ENCODE measurements around the gene CFAP299.

Gene CFAP299

GRCh38 chr4:80694171-80694570 lies 358.6 kb downstream of the CFAP299 start:
- no peak for DNase-seq (ENCODE audit: insufficient read length, low spot score)
- FAIRE-seq = no peak
- no peak for TF ChIP-seq TAF1 (IDR thresholded peaks at IDR 0.05; ENCODE audit: low read depth, low read length)
- TF ChIP-seq POLR2AphosphoS5 (IDR thresholded peaks at IDR 0.05; ENCODE audit: low read depth, low read length) = no peak
- TF ChIP-seq SPI1 (IDR thresholded peaks at IDR 0.05; ENCODE audit: low read depth, low read length) = no peak
- no peak for TF ChIP-seq PAX5 (IDR thresholded peaks at IDR 0.05; ENCODE audit: insufficient read depth, low read length, severe bottlenecking)
- no peak for TF ChIP-seq POU2F2 (IDR thresholded peaks at IDR 0.05; ENCODE audit: low read depth, low read length)
- no peak for TF ChIP-seq POLR2A (IDR thresholded peaks at IDR 0.05; ENCODE audit: low read depth, low read length)

- no peak for DNase-seq (ENCODE audit: insufficient read length, low spot score)
- FAIRE-seq = no peak
- TF ChIP-seq PAX5 (IDR thresholded peaks at IDR 0.05; ENCODE audit: insufficient read depth, low read length, severe bottlenecking) = no peak
- TF ChIP-seq POU2F2 (IDR thresholded peaks at IDR 0.05; ENCODE audit: low read depth, low read length) = no peak
Measured at GRCh38 chr4:80705311-80705710, 369.8 kb downstream of the CFAP299 start.

GRCh38 chr4:80709082-80709869 lies 373.7 kb downstream of the CFAP299 start:
- no peak for TF ChIP-seq SPI1 (IDR thresholded peaks at IDR 0.05; ENCODE audit: low read depth, low read length)
- DNase-seq (ENCODE audit: insufficient read length, low spot score) (no peak), FAIRE-seq (no peak)

- FAIRE-seq = no peak
Measured at GRCh38 chr4:80710748-80711451, 375.4 kb downstream of the CFAP299 start.

GRCh38 chr4:80711956-80712355 lies 376.4 kb downstream of the CFAP299 start:
- DNase-seq (ENCODE audit: insufficient read length, low spot score) (no peak), FAIRE-seq (no peak)
- TF ChIP-seq POLR2AphosphoS5 (IDR thresholded peaks at IDR 0.05; ENCODE audit: low read depth, low read length) (no peak), POU2F2 (IDR thresholded peaks at IDR 0.05; ENCODE audit: low read depth, low read length) (no peak), TAF1 (IDR thresholded peaks at IDR 0.05; ENCODE audit: low read depth, low read length) (no peak), PAX5 (IDR thresholded peaks at IDR 0.05; ENCODE audit: insufficient read depth, low read length, severe bottlenecking) (no peak), POLR2A (IDR thresholded peaks at IDR 0.05; ENCODE audit: low read depth, low read length) (no peak), SPI1 (IDR thresholded peaks at IDR 0.05; ENCODE audit: low read depth, low read length) (no peak)

More at GRCh38 chr4:80710748-80711451, 375.4 kb downstream of the CFAP299 start:
- TF ChIP-seq SPI1 (IDR thresholded peaks at IDR 0.05; ENCODE audit: low read depth, low read length) = no peak
- TF ChIP-seq POLR2A (IDR thresholded peaks at IDR 0.05; ENCODE audit: low read depth, low read length) = no peak
- no peak for TF ChIP-seq PAX5 (IDR thresholded peaks at IDR 0.05; ENCODE audit: insufficient read depth, low read length, severe bottlenecking)
- TF ChIP-seq POLR2AphosphoS5 (IDR thresholded peaks at IDR 0.05; ENCODE audit: low read depth, low read length) = no peak
- TF ChIP-seq POU2F2 (IDR thresholded peaks at IDR 0.05; ENCODE audit: low read depth, low read length) = no peak
- no peak for TF ChIP-seq TAF1 (IDR thresholded peaks at IDR 0.05; ENCODE audit: low read depth, low read length)
- DNase-seq (ENCODE audit: insufficient read length, low spot score) = no peak

GRCh38 chr4:80713409-80713808 lies 377.9 kb downstream of the CFAP299 start:
- no peak for FAIRE-seq
- TF ChIP-seq POU2F2 (IDR thresholded peaks at IDR 0.05; ENCODE audit: low read depth, low read length) (no peak), SPI1 (IDR thresholded peaks at IDR 0.05; ENCODE audit: low read depth, low read length) (no peak), TAF1 (IDR thresholded peaks at IDR 0.05; ENCODE audit: low read depth, low read length) (no peak), POLR2A (IDR thresholded peaks at IDR 0.05; ENCODE audit: low read depth, low read length) (no peak), POLR2AphosphoS5 (IDR thresholded peaks at IDR 0.05; ENCODE audit: low read depth, low read length) (no peak), PAX5 (IDR thresholded peaks at IDR 0.05; ENCODE audit: insufficient read depth, low read length, severe bottlenecking) (no peak)

GRCh38 chr4:80717204-80717603 lies 381.7 kb downstream of the CFAP299 start:
- no peak for FAIRE-seq
- DNase-seq (ENCODE audit: insufficient read length, low spot score) = no peak
- TF ChIP-seq POLR2A (IDR thresholded peaks at IDR 0.05; ENCODE audit: low read depth, low read length) = no peak

More at GRCh38 chr4:80713409-80713808, 377.9 kb downstream of the CFAP299 start:
- no peak for DNase-seq (ENCODE audit: insufficient read length, low spot score)

- DNase-seq (ENCODE audit: insufficient read length, low spot score) (no peak), FAIRE-seq (no peak)
- TF ChIP-seq TAF1 (IDR thresholded peaks at IDR 0.05; ENCODE audit: low read depth, low read length) (no peak), POLR2AphosphoS5 (IDR thresholded peaks at IDR 0.05; ENCODE audit: low read depth, low read length) (no peak), POLR2A (IDR thresholded peaks at IDR 0.05; ENCODE audit: low read depth, low read length) (no peak), SPI1 (IDR thresholded peaks at IDR 0.05; ENCODE audit: low read depth, low read length) (no peak), PAX5 (IDR thresholded peaks at IDR 0.05; ENCODE audit: insufficient read depth, low read length, severe bottlenecking) (no peak)
Measured at GRCh38 chr4:80726471-80726870, 390.9 kb downstream of the CFAP299 start.

GRCh38 chr4:80730158-80730557 lies 394.6 kb downstream of the CFAP299 start:
- no peak for DNase-seq (ENCODE audit: insufficient read length, low spot score)
- FAIRE-seq = no peak
- TF ChIP-seq POLR2A (IDR thresholded peaks at IDR 0.05; ENCODE audit: low read depth, low read length) (no peak), PAX5 (IDR thresholded peaks at IDR 0.05; ENCODE audit: insufficient read depth, low read length, severe bottlenecking) (no peak), POU2F2 (IDR thresholded peaks at IDR 0.05; ENCODE audit: low read depth, low read length) (no peak), POLR2AphosphoS5 (IDR thresholded peaks at IDR 0.05; ENCODE audit: low read depth, low read length) (no peak), TAF1 (IDR thresholded peaks at IDR 0.05; ENCODE audit: low read depth, low read length) (no peak), SPI1 (IDR thresholded peaks at IDR 0.05; ENCODE audit: low read depth, low read length) (no peak)

GRCh38 chr4:80731436-80731835 lies 395.9 kb downstream of the CFAP299 start:
- TF ChIP-seq POLR2AphosphoS5 (IDR thresholded peaks at IDR 0.05; ENCODE audit: low read depth, low read length) (no peak), PAX5 (IDR thresholded peaks at IDR 0.05; ENCODE audit: insufficient read depth, low read length, severe bottlenecking) (no peak), POLR2A (IDR thresholded peaks at IDR 0.05; ENCODE audit: low read depth, low read length) (no peak), POU2F2 (IDR thresholded peaks at IDR 0.05; ENCODE audit: low read depth, low read length) (no peak), SPI1 (IDR thresholded peaks at IDR 0.05; ENCODE audit: low read depth, low read length) (no peak), TAF1 (IDR thresholded peaks at IDR 0.05; ENCODE audit: low read depth, low read length) (no peak)
- DNase-seq (ENCODE audit: insufficient read length, low spot score) = no peak
- no peak for FAIRE-seq

All from GM12891 (cell line).